Measurements from ENCODE around the gene KANSL1.

DNA sequence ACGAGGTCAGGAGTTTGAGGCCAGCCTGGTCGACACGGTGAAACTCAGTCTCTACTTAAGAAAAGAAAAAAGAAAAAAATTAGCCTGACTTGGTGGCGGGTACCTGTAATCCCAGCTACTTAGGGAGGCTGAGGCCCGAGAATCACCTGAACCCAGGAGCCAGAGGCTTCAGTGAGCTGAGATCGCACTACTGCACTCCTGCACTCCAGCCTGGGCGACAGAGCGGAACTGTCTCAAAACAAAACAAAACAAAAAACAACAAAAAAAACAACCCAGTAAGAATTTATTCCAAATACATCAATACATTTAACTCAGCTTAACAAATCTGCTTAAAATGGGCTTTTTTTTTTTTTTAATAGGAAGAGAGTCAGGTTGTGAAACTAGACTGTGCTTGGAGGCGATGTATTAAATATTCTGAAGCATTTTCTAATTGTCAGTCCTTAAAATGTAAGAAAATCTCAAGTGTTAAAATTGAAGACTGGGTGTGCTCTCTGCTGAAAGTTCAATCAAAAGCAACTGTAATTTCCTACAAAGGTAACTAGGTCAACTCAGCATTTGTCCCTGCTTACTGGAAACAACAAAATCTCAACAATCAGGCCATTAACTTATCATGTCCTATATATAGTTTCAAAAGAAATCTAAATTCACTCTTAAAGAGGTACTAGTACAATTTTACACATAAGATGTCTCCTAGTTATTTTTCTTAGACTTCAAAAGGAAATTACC is 23.2 kb downstream of the KANSL1 start:
- TF ChIP-seq EZH2 (IDR thresholded peaks at IDR 0.05) (no peak), EZH2phosphoT487 (IDR thresholded peaks at IDR 0.05) (no peak)
- TF ChIP-seq, protein P1, sequence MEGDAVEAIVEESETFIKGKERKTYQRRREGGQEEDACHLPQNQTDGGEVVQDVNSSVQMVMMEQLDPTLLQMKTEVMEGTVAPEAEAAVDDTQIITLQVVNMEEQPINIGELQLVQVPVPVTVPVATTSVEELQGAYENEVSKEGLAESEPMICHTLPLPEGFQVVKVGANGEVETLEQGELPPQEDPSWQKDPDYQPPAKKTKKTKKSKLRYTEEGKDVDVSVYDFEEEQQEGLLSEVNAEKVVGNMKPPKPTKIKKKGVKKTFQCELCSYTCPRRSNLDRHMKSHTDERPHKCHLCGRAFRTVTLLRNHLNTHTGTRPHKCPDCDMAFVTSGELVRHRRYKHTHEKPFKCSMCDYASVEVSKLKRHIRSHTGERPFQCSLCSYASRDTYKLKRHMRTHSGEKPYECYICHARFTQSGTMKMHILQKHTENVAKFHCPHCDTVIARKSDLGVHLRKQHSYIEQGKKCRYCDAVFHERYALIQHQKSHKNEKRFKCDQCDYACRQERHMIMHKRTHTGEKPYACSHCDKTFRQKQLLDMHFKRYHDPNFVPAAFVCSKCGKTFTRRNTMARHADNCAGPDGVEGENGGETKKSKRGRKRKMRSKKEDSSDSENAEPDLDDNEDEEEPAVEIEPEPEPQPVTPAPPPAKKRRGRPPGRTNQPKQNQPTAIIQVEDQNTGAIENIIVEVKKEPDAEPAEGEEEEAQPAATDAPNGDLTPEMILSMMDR (IDR thresholded peaks at IDR 0.05), result no peak
